ENCODE data around the gene ARMC10.

DNA sequence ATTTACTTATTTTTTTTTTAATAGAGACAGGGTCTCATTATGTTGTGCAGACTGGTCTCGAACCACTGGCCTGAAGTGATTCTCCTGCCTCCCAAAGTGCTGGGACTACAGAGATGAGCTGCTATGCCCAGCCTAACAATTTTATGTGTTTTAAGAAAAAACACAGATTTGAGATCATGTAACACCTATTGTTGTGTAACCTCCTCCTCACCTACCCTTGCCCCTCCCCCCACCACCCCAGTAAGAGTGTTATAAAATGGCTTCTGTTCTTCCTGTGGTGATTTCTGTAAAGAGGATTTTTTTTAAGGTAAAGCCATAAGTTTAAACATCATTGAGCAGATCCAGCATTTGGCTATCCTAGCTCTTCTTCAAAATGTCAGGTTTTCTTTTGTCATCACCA lies 7.6 kb downstream of the ARMC10 start:
- TF ChIP-seq EZH2 (IDR thresholded peaks at IDR 0.05) (no peak), POLR2AphosphoS5 (IDR thresholded peaks at IDR 0.05; ENCODE audit: borderline replicate concordance, low read depth, low read length) (no peak), FOXP2 (optimal IDR thresholded peaks at IDR 0.05; ENCODE audit: control extremely low read depth, extremely low read length, insufficient read depth) (no peak)
